DMS79 (cell line): ENCODE results near the gene S1PR1.

ENCODE experiments used
- DNase-seq: peaks from one replicate; lab custom pipeline; 2025; lab: John Stamatoyannopoulos, UW

Gene S1PR1

DNA sequence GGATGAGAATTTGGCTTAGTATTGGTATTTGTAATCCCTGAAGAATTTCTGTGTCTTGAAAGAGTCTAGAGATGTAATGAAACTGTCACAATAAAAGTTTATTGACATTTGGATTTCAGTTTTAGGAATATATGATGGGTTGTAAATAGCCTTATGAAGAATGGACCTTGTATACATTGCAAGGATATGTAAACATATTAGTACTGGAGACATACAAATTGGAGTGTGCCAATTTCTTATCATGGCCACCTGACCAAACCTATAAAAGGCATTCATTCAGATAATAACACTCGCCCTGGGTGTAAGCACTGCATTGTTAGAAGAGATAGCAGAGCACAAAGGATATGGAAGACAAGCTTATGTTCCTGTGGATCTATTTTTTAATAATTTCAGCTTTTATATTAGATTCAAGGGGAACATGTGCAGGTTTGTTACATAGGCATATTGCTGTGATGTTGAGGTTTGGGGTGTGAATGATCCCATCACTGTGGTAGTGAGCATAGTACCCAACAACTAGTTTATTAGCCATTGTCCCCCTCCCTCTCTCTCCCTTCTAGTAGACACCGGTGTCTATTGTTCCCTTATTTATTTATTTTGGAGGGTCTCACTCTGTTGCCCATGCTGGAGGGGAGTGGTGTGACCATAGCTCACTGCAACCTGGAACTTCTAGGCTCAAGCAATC is 8.6 kb downstream of the S1PR1 start:
- DNase-seq, result no peak

DNA sequence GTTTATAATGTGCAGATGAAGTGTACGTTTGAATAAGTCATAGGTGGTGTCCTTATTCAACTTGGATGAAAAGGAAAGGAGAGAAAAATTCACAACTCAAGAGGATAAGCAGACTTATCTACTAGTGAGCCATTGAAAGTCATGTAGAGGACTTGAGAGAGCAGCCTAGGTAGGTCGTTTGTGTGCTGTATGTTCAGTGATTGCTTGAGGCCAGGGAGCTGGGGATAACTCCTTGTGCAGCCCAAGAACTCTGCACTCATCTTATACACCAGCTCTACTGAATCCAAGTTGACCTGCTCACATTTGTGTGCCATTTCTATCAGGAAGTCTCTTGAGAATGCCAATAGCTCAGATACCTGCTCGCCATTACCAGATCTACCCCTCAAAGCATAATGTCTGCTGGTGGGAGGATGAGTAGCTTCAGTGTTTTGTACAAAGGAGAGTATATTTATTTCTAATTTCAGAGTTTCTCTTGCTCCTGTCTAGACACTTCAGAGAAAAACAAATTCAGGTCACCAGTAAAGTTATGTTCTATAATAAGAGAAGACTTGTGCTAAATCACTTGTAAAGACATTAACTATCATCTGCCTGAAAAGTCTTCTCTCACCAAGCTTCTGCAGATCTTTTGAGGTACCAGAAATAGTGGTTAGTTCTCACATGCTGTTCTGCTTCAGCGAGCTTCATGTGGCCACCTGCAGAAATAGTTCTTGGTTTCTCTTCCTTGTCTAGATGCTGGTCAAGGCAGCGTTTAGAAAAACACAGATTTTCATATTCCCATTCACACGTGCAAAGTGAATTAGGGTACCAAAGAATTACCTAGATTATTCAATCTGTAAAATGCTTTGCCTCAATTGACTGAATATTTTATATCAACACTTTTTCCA is 10.8 kb downstream of the S1PR1 start:
- DNase-seq, result no peak

DNA sequence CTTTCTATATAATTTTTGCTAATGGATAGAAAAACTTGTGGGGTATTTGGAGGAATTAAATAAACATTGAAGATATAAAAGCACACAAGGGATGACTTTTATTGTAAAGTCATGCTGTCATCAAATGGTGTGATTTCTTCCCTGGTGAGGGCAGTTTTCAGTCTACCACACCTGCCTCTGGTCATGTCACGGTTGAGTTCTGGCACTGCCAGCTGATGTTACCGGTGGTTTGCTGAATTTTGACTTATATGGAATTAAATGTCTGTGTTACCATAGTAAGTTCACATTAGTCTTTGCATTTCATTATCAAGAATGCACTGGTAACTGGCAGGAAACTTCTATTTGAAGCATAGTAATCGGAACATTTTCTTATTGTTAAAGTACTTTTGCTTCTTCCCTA is 13.4 kb downstream of the S1PR1 start:
- no peak for DNase-seq

DNA sequence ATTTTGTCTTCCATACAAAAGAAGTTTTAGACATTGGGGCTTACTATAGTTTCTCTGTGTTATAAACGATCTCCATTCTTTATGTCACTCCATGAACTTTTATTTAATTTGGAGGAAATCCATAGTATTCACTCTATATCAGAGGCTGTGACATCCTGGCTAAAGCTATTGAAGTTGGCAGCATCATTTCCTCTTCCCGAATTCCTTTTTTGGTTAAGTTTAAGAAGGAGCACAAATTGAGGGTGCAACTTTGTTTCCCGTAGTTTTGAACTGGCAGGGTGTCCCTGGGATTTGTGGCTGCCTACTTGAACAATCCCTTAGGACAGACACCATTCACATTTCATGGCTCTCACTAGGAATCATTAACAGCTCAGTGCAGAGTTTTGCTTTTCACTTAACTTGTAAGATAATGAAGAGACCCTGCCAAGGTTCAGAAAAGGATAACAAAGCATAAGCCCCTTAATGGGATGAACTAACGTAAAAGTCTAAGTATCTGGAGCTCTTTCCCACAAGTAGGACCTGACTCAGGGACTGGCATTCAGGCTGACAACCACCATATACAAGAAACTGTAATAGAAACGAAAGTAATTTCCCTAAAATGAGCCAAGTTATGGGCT is 13.9 kb downstream of the S1PR1 start:
- DNase-seq, result no peak

DNA sequence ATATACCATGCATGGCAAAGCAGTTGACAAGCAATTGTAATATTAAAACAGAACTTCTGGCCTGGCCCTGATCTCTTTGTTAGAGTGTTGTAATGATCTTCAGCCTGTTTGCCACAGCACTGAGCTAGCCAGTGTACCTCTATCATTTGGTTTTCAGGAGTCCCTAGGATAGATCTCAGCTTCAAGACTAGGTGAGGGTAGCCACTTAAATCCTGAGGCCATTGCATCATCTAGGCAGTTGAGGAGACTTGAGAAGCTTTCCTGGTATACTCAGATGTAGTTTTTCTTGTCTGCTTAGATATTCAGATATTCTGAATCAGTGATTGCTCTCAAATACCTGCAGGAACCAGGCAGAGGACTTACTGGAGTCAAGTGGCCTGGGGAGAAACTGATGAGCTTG is 14.7 kb downstream of the S1PR1 start:
- DNase-seq, result no peak

DNA sequence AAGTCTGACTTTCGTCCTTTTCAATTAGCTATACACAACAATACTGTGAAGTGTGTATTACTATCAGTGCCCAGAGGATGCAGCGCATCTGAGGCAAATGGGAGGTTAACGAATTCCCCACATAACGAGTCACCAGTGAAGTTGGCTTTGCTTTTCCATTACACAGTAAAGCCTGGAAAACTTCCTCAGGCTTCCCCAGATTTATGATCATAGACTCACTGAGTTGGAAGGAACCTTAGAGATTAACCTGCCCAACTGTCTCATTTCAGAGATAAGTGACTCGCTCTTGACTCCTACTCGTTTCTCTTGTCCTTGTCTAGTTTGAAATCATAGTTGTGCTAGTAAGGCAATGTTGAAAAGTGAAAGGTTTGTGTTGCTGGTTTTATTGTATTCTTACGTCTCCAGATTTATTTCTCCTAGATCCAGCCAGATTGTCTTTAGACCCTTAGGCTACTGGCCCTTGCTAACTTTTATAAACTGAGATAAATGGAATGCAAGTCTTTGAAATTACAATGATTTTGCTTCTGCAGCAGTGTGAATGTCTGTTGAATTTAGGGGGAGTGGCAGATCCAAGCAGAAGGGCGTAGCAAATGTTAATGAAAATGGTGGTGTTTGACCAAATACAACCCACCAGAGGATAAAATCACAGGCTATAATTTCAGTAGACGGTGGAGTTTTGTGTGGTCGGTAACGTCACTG is 17.3 kb downstream of the S1PR1 start:
- DNase-seq, result no peak

DNA sequence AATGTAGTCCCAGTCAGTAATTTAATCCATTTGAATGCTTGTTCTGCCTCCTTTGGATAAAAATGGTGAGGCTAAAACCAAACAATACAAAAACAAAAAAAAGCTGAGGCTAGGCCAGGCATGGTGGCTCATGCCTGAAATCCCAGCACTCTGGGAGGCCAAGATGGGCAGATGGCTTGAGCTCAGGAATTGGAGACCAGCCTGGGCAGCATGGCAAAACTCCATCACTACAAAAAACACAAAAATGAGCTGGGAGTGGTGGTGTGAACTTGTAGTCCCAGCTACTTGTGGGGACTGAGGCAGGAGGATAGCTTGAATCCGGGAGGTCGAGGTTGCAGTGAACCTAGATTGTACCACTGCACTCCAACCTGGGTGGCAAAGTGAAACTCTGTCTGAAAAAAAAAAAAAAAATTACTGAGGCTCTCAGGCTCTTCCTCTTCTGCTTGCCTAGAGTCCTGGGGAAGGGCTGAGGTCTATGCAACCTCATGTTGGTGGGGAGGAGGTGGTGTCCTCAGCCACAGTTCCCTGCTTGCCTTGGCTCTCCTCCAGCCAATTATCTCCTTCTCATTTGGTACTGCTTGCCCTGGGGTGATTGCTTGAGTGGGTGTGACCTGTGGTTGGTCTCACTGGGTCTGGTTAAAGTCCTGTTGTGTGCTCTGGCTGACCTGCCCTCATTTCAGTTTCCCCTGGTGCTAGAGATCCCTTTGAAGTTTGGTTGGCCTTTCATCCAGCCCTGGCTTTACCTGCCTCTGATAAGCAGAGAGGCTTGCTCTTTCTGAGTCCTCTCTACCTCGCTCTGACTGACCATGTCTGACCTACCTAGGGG is 20.9 kb downstream of the S1PR1 start:
- DNase-seq, result no peak

DNA sequence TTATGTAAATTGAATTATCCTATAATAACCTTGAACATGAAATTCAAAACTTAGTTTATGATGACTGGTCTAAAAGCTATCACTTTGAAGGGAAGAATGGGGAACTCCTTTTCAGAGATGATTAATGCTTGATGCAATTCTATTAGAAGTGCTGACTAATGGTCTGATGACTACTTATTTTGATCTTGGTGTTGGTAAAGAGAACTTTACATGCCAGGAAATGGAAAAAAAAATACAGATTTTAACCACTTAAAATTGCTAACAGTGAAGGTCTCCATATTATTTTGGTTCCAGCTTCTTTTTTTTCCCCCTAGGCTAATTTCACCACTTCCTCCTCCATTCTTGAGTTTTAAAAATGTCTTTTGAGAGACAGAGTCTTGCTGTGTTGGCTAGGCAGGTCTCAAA is 22.9 kb downstream of the S1PR1 start:
- DNase-seq, result no peak

DNA sequence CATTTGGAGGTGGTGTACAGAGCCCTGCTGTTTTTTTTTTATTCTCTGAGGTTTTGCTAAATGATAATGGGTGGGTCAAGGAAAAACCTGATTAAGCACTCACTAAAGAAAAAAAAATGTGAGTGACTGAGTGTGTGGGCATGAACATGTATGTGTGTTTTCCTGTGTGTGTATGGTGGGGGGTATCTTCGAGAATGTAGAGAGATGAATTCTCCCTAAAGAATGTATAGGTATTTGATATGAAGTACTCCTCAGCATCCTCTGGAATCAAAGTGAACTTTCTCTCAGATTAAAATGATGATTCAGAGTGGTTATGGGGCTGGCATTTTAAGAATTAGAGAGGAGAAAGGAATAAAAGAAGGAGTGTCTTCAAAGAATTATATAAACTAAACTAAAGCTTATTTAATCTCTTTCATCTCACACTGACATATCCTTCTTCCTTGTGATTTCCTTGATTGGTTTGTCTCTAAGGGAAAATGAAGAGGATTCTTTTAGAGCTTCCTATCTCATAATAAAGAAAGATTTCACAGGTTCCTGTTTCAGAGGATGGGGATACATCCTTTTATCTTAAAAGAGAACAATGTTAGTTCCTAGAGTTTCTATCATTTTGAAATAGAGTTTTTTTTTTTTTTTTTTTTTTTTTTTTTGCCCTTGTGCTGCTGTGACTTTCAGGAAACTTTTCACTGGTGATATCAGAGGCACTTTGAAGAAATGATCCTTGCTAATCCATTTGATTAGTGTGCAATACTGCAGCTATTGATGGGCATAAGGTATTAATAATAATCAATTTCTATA is 23.9 kb downstream of the S1PR1 start:
- no peak for DNase-seq

DNA sequence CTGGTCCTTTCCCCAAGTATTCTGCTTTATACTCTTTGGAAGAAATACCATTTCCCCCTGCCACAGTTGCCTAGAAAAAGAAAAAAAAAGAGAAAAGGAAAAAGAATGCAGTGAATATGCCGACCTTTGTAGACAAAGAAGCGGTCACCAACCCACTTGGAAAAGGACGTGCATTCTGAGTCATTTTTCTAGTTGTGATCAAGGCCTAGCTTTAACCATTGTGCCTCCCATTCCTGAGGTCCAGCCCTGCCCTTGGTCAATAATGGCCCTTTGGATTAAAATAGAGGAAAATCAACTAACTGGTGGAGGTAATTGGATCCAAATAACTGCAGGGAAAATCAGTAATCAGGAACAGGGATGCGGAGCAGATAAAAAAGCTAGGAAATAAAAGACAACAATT is 24.8 kb downstream of the S1PR1 start:
- DNase-seq, result no peak

DNA sequence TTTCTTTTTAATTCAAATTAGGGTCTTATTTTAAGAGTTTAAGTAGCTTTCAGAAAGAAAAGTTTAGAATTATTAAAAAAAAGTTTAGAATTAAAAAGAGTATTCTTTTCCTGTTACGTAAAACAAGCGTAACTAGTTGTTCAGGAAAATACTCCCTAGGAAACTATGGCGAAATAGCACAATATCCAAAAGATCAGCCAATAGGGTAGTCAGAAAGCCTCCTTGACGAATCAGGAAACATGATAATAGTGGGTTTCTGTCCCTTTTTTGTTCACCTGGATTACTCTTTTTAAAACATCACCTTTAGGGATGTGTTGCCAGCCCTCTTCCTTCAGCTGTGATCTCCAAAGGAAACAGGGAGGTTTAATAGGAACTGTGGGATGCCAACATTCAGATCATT is 25.2 kb downstream of the S1PR1 start:
- DNase-seq, result no peak

DNA sequence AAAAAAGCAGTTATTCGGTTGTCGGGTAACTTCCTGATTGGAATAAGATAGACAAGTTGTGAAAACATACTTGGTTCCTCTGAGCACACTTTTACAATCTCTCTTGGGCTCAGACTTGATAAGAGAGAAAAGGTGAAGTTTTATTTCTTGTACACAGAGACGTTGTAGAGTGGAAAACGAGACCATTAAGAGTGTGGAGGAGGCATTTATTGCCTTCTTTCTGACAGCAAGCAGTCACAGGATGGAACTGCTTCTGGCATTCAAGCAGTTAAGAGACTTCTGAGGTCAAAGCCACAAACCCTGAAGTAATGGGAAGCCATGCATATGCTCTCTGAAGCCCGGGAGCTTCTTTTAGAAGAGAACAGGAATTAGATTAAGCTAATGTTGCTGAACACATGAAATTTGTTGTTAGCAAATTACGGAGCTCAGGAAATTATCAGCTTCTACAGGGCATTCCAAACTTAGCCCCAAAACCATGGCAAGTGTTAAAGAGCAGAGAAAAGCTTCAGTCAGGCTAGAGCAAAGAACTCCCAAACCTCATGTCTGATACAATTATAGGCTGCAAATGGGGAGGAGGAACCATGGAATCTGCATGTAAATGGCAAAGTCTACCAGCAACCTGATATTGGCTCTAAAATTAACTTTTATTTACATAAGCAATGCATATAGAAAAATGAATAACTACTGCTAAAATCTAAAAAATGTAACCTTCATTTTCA is 26.0 kb downstream of the S1PR1 start:
- no peak for DNase-seq

DNA sequence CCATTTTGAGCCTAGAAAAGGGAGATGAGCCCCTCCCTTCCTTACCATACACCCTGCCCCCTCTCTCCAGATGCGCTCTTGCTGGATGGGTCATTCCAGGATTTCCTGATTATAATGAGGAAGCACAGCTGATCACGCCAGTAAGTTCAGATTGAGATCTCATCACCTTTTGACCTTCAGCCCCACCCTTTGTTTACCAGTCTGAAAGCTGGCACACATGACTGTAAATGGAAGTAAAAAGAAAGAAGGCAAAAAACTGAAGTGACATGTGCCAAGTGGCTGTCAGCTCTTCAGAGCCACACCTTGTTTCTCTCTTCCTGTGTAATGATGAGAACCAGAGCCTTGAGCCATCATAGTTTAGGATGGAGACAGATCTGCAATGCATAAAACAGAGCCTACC is 27.9 kb downstream of the S1PR1 start:
- DNase-seq, result no peak

DNA sequence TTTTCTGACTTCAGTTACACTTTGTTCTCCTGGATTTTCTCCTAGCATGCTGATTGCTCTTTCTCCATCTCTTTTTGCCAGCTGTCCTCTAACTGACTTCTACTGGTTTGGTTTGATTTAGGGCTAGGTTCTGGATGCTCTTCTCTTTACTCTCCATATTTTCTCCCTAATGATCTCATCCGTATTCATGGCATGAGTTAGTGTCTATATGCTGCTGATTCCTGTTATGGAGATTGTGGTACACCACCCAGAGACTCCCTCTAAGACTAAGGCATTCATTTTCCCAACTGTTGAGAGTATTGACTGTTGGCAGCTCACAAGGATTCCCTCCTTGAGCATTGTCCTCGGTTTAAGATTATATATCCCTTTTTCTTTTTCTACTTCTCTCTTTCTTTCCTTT is 28.9 kb downstream of the S1PR1 start:
- no peak for DNase-seq

DNA sequence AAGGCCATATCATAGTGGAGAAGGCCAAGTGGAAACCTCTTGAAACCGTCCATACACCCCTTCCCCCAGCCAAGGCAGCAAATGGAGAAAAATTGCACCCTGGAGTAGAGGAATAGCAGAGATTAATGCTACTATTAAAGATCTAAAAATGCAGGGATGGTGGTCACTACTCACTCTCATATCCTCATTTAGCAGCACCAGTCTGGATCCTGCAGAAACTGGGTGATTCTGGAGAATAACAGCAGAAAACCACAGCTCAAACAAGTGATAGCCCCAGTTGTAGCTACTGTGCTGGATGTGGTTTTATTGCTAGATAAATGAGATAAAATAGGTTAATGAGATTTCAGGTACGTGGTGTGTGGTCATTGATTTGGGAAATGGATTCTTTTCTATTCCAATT is 30.3 kb downstream of the S1PR1 start:
- DNase-seq, result no peak

DNA sequence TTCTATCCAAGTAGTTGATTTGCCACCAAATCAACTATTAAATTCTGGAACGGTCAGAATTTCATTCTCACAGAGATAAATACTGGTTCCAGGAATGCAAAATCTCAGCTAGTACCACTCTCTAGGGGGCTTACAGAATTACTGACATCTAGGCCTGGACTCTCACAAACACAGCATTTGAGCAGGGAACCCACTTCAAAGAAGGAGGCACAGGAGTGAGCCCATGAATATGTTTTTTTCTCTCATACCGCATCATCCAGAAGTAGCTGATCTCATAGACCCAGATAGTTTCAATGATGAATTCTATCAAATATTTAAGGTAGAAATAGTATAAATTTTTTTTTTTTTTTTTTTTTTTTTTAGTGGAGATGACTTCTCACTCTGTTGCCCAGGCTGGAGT is 32.1 kb downstream of the S1PR1 start:
- no peak for DNase-seq

DNA sequence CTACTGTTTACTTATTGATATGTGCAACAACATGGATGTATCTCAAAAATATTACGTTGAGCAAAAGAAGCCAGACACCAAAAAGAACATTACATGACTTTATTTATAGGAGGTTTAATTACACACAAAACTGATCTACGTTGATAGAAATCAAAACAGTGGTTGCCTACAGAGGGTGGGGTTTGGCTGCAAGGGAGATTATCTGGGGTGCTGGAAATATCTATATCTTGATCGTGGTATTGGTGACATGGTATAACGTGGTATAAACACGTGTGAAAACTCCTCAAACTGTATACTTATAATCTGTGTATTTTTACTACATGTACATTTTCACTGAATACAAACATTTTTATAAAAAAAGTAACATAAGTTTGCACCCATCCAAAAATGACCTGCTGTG is 38.9 kb downstream of the S1PR1 start:
- no peak for DNase-seq

DNA sequence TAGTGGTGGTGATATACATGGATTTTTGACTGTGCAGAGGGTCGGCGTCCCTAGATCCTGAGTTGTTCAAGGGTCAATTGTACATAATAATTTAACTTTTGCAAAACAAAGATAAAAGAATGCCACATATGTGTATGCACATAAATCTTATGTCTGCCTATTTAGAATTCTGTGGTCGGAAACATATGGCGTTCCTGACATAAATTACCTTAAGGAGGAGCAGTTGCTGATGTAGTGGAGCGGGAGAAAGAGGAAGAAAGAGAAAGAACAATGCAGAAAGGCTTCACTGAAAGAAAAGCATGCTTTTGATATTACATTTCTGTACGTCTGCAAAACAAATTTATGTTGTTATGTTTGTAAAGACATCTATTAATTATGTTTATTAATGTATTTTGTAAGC is 40.0 kb downstream of the S1PR1 start:
- DNase-seq, result no peak

DNA sequence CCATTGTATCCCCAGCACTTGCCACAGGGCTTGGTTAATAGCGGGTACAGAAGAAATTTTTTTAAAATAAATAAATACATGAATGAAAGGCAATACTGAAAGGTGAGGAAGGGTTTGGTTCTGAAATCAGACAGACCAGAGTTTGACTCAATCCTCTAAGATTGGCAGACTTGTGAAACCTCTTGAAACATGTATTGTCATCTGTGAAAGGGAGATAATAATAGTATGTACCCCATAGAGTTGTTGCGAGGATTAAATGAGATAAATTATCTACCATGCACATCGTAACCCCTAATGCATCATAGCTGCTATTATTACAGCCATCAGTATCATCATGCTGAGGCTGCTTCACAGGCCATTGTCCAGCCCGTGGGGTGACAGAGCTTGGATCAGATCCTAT is 41.4 kb downstream of the S1PR1 start:
- no peak for DNase-seq

DNA sequence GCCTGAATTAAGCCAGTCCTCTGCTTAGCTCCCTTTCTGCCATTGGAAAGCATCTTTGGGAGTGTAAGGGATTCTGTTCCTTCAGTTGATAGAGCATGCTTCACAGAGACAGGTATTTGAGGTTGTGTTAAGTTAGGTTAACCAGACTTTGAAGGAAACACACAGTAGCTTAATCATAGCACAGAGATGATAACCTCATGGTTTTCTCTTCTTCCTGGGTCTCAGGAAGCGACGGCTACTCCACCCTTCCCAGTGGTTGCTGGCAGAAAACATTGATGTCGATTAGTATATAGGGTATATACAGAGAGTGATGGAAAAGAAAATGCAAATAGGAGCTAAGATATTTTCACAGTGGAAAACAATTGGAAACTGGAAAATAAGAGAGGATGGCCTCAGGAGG is 42.0 kb downstream of the S1PR1 start:
- DNase-seq, result no peak
